Mesenchymal stem cell (in vitro differentiated cells and primary cell): ENCODE data around the gene SPPL2B.

Experiments used
- DNase-seq: peaks from one replicate; pipeline ENCODE4 v3.0.0-alpha.2; 2013
- H2AFZ ChIP-seq: one replicate; pipeline ENCODE4 v1.6.1; 2013; ENCODE audit warnings: low read depth, mild to moderate bottlenecking, control low read depth, inconsistent platforms, low read length, moderate library complexity
- H2AK5ac ChIP-seq: 2 replicates; pipeline ENCODE4 v1.6.1; 2013; ENCODE audit warnings: low read length, moderate library complexity, mild to moderate bottlenecking, inconsistent platforms; ENCODE audit not compliant: severe bottlenecking
- H2BK120ac ChIP-seq: one replicate; pipeline ENCODE4 v1.6.1; 2013; ENCODE audit warnings: low read depth, mild to moderate bottlenecking, inconsistent platforms, low read length, moderate library complexity
- H2BK12ac ChIP-seq, 2 experiments: one replicate each; pipeline ENCODE4 v1.6.1; 2013; ENCODE audit warnings: inconsistent platforms in 2 of 2, low read length in 2 of 2, mild to moderate bottlenecking in 2 of 2, moderate library complexity in 2 of 2, control low read depth in 1 of 2
- H2BK15ac ChIP-seq: one replicate; pipeline ENCODE4 v1.6.1; 2013; ENCODE audit warnings: mild to moderate bottlenecking, low read depth, inconsistent platforms; ENCODE audit not compliant: poor library complexity, severe bottlenecking
- H2BK5ac ChIP-seq: 2 replicates; pipeline ENCODE4 v1.6.1; 2013; ENCODE audit warnings: low read depth, mild to moderate bottlenecking, low read length, control low read depth, inconsistent platforms; ENCODE audit not compliant: poor library complexity, severe bottlenecking
- H3K14ac ChIP-seq, 2 experiments: one replicate each; pipeline ENCODE4 v1.6.1; 2013; ENCODE audit warnings: inconsistent platforms in 2 of 2, low read length in 2 of 2, control low read depth in 1 of 2, mild to moderate bottlenecking in 1 of 2, moderate library complexity in 1 of 2
- H3K18ac ChIP-seq, 2 experiments: one replicate each; pipeline ENCODE4 v1.6.1; 2013; ENCODE audit warnings: inconsistent platforms in 2 of 2, low read length in 2 of 2, control low read depth in 1 of 2, low read depth in 1 of 2, mild to moderate bottlenecking in 1 of 2
- H3K23ac ChIP-seq, 2 experiments: one replicate each; pipeline ENCODE4 v1.6.1; 2013; ENCODE audit warnings: inconsistent platforms in 2 of 2, low read length in 2 of 2, mild to moderate bottlenecking in 2 of 2, moderate library complexity in 2 of 2, control low read depth in 1 of 2
- H3K27ac ChIP-seq: 2 replicates; pipeline ENCODE4 v1.5.1; 2013; ENCODE audit warnings: mild to moderate bottlenecking, moderate library complexity, low read length, control low read depth, inconsistent platforms; ENCODE audit not compliant: poor library complexity, severe bottlenecking
- H3K27me3 ChIP-seq, 2 experiments: 2 replicates each; pipeline versions ENCODE4 v1.6.1 to v1.7.0; 2013; ENCODE audit warnings: low read length in 2 of 2, mild to moderate bottlenecking in 2 of 2, moderate library complexity in 2 of 2, control low read depth in 1 of 2, inconsistent platforms in 1 of 2; ENCODE audit not compliant: control insufficient read depth in 1 of 2, insufficient read depth in 1 of 2
- H3K36me3 ChIP-seq, 2 experiments: 2 replicates each; pipeline versions ENCODE4 v1.6.1 to v1.7.0; 2013; ENCODE audit warnings: low read length in 2 of 2, control low read depth in 1 of 2, inconsistent platforms in 1 of 2, low read depth in 1 of 2, mild to moderate bottlenecking in 1 of 2; ENCODE audit not compliant: insufficient read depth in 2 of 2, control insufficient read depth in 1 of 2
- H3K4ac ChIP-seq, 2 experiments: one replicate each; pipeline ENCODE4 v1.6.1; 2013; ENCODE audit warnings: inconsistent platforms in 2 of 2, low read length in 2 of 2, mild to moderate bottlenecking in 2 of 2, moderate library complexity in 2 of 2, control low read depth in 1 of 2, low read depth in 1 of 2
- H3K4me1 ChIP-seq: 2 replicates; pipeline ENCODE4 v1.6.1; 2013; ENCODE audit warnings: low read depth, low read length, control low read depth; ENCODE audit not compliant: control insufficient read depth, insufficient read depth
- H3K4me2 ChIP-seq: 2 replicates; pipeline ENCODE4 v1.6.1; 2013; ENCODE audit warnings: low read length, mild to moderate bottlenecking, inconsistent platforms; ENCODE audit not compliant: poor library complexity, severe bottlenecking
- H3K4me3 ChIP-seq, 2 experiments: 2 replicates each; pipeline versions ENCODE4 v1.5.1 to v1.7.0; 2013; ENCODE audit warnings: low read length in 2 of 2, mild to moderate bottlenecking in 2 of 2, control low read depth in 1 of 2, low read depth in 1 of 2; ENCODE audit not compliant: insufficient read depth in 1 of 2
- H3K79me1 ChIP-seq: replicated peaks from 2 replicates; pipeline ENCODE4 v1.6.1; 2013; ENCODE audit warnings: mild to moderate bottlenecking, control low read depth, low read length, inconsistent platforms; ENCODE audit not compliant: poor library complexity, severe bottlenecking
- H3K9ac ChIP-seq: 2 replicates; pipeline ENCODE4 v1.7.0; 2013; ENCODE audit warnings: mild to moderate bottlenecking, low read length, moderate library complexity
- H3K9me3 ChIP-seq: 2 replicates; pipeline ENCODE4 v1.7.0; 2013; ENCODE audit warnings: mild to moderate bottlenecking, low read length; ENCODE audit not compliant: control insufficient read depth
- H4K8ac ChIP-seq: one replicate; pipeline ENCODE4 v1.6.1; 2013; ENCODE audit warnings: inconsistent platforms, mild to moderate bottlenecking, low read length, moderate library complexity
- H4K91ac ChIP-seq: one replicate; pipeline ENCODE4 v1.6.1; 2013; ENCODE audit warnings: mild to moderate bottlenecking, low read length, inconsistent platforms
- WGBS: methylation state at CpG from one replicate; pipeline ENCODE4 v1.1.7; 2013; ENCODE audit warnings: mixed read lengths; 5-methylcytosine and 5-hydroxymethylcytosine counted together

Gene SPPL2B

DNA sequence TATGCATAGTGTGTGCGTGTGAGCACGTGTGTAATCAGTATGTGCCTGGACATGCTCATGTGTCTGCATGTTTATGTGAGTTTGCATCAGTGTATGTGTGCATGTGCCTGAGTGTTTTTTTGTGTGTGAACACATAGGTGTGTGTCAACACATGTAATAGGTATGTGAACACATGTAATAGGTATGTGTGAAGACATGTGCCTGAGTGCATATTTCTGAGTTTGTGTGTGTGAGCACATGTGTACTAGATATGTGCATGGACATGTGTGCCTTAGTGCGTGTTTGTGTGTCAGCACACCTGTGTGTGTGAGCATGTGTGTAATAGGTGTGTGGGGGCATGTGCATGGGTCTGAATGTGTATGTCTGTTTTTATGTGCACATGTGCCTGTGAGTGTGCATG lies 7.4 kb downstream of the SPPL2B start:
- H2AK5ac ChIP-seq = no peak overlapping the region
- H2BK120ac ChIP-seq = no peak overlapping the region
- H3K4me3 ChIP-seq = no peak overlapping the region
- no peak overlapping the region for H2AFZ ChIP-seq
- DNase-seq = no peak
- H3K27ac ChIP-seq = no peak overlapping the region
- no peak overlapping the region for H2BK15ac ChIP-seq
- no peak overlapping the region for H4K91ac ChIP-seq
- no peak overlapping the region for H2BK12ac ChIP-seq
- H3K79me1 ChIP-seq = peaks cover 62% of the 10 kb centered on the region
- no peak overlapping the region for H3K4ac ChIP-seq
- no peaks in the 10 kb centered on the region for H3K9me3 ChIP-seq
- H3K4me1 ChIP-seq = peaks cover 36% of the 10 kb centered on the region
- H3K18ac ChIP-seq = no peak overlapping the region
- no peaks in the 10 kb centered on the region for H3K27me3 ChIP-seq
- no peak overlapping the region for H2BK5ac ChIP-seq
- H3K14ac ChIP-seq = no peak overlapping the region
- H3K36me3 ChIP-seq = peaks cover 5 to 67% of the 10 kb centered on the region in 2 experiments
- H3K4me2 ChIP-seq = no peak overlapping the region
- no peak overlapping the region for H4K8ac ChIP-seq
- H3K9ac ChIP-seq = no peak overlapping the region
- H3K23ac ChIP-seq = no peak overlapping the region
- WGBS = 99% methylated on average over 3 of the region's 3 CpGs

GRCh38 chr19:2336528-2337328 lies 8.2 kb downstream of the SPPL2B start:
- Histone ChIP-seq H3K36me3 (peaks cover 10 to 75% of the 10 kb centered on the region in 2 experiments), H3K4ac (no peak overlapping the region), H3K27ac (no peak overlapping the region), H3K9ac (no peak overlapping the region), H3K27me3 (no peaks in the 10 kb centered on the region), H3K4me2 (no peak overlapping the region), H3K9me3 (no peaks in the 10 kb centered on the region), H4K91ac (no peak overlapping the region), H2AK5ac (no peak overlapping the region), H3K4me3 (no peak overlapping the region), H3K23ac (no peak overlapping the region), H2AFZ (no peak overlapping the region), H3K4me1 (peaks cover 35% of the 10 kb centered on the region), H2BK15ac (no peak overlapping the region), H2BK120ac (no peak overlapping the region), H4K8ac (no peak overlapping the region), H2BK12ac (no peak overlapping the region), H2BK5ac (no peak overlapping the region), H3K14ac (peak overlapping the region in 1 of 2 experiments; percentile 23), H3K18ac (no peak overlapping the region), H3K79me1 (peaks cover 56% of the 10 kb centered on the region)
- over 99% methylated on average over 33 of the region's 33 CpGs for WGBS
- no peak for DNase-seq

- no peak overlapping the region for H3K27ac ChIP-seq
- H3K18ac ChIP-seq = no peak overlapping the region
Observed at GRCh38 chr19:2337329-2337707, 8.8 kb downstream of the SPPL2B start.

DNA sequence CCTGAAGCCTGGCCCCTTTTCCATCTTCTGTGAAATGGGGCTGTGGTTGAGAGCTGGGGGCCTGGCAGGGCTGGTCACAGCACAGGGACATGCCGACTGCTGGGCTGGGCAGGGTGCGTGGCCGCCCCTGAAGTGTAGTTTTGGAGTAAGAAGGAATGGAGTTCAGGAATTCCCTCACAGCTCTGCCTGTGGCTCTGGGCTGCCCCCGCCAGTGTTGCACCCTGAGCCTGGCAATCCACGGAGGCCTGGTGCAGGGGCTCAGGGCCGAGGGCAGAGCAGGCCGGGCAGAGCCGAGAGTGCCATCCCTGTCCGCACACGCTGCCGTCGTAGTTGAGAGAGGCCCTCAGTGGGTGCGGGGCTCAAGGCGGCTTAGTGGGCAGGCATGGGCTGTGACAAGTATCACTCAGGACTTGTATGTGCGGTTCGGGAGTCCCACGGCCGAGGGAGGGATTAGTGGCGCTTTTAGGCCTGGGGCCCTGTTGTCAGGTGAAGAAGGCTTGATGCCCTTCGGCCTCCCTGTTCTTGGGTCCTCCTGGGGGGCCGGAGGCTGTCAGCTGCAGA lies 9.7 kb downstream of the SPPL2B start:
- H2BK5ac ChIP-seq = no peak overlapping the region
- no peaks in the 10 kb centered on the region for H3K27me3 ChIP-seq
- H2AK5ac ChIP-seq = no peak overlapping the region
- no peak overlapping the region for H3K9ac ChIP-seq
- no peak overlapping the region for H2BK12ac ChIP-seq
- DNase-seq = no peak
- no peak overlapping the region for H3K27ac ChIP-seq
- H4K91ac ChIP-seq = no peak overlapping the region
- no peak overlapping the region for H3K14ac ChIP-seq
- H3K4me3 ChIP-seq = no peak overlapping the region
- H3K4me1 ChIP-seq = peaks cover 26% of the 10 kb centered on the region
- H3K18ac ChIP-seq = no peak overlapping the region
- no peak overlapping the region for H2BK15ac ChIP-seq
- H3K4me2 ChIP-seq = no peak overlapping the region
- no peaks in the 10 kb centered on the region for H3K9me3 ChIP-seq
- H4K8ac ChIP-seq = no peak overlapping the region
- no peak overlapping the region for H2AFZ ChIP-seq
- H3K23ac ChIP-seq = no peak overlapping the region
- peaks cover 11 to 82% of the 10 kb centered on the region in 2 experiments for H3K36me3 ChIP-seq
- H2BK120ac ChIP-seq = no peak overlapping the region
- 97% methylated on average over 21 of the region's 21 CpGs for WGBS
- no peak overlapping the region for H3K4ac ChIP-seq
- H3K79me1 ChIP-seq = peaks cover 49% of the 10 kb centered on the region

More at GRCh38 chr19:2337329-2337707, 8.8 kb downstream of the SPPL2B start:
- peak; percentile 53 for DNase-seq
- Histone ChIP-seq H3K23ac (no peak overlapping the region), H2BK120ac (no peak overlapping the region), H2BK5ac (no peak overlapping the region), H2BK12ac (no peak overlapping the region), H3K4me3 (no peak overlapping the region), H3K9ac (peak overlapping the region; percentile 32), H2AFZ (no peak overlapping the region), H3K9me3 (no peaks in the 10 kb centered on the region), H2BK15ac (no peak overlapping the region), H3K36me3 (peaks cover 11 to 76% of the 10 kb centered on the region in 2 experiments), H3K27me3 (no peaks in the 10 kb centered on the region), H4K8ac (no peak overlapping the region), H3K4me2 (no peak overlapping the region), H3K4me1 (peaks cover 31% of the 10 kb centered on the region), H2AK5ac (no peak overlapping the region), H4K91ac (no peak overlapping the region), H3K14ac (no peak overlapping the region), H3K4ac (no peak overlapping the region), H3K79me1 (peaks cover 50% of the 10 kb centered on the region)
- WGBS = 68% methylated on average over 19 of the region's 19 CpGs
